Measurements from ENCODE around the gene AVPI1. TPM values are rescaled to one million over a fixed set of nuclear protein-coding genes. Genes with fewer than 3 reads are reported as not detected.

AVPI1 gene
- total and polyA plus RNA-seq, 2 of the 13 experiments (the other 11 are each of a cell fraction or from before 2014, with no cell fraction given), result 39.8 to 61.2 TPM

DNA sequence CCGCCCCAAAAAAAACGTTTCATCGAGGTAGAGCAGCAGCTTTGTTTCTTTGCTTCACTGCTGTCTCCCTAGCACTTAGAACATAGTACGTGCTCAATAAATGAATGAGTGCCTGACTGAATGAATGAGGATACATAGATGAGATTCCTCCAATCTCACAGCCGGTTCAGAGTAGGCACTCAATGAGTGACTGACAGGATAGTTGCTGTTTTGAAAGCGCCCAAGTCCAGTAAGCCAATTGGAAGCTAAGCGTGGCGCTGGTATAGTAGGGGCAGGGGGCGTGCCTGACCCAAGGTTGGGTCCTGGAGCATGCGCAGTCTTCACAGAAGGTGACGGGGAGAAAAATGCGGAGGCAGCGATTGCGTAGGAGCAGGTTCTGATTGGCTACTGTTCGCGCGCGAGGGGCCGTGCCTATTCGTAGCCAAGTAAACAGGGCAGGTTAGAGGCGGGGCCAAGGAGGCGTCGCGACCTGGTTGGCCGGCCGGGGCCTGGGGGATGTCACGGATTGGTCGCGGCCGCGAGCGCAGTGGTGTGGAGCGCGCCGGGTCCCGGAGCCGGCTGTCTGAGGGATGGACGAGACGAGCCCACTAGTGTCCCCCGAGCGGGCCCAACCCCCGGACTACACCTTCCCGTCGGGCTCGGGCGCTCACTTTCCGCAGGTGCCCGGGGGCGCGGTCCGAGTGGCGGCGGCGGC, 46.7 kb downstream of the AVPI1 start, which contains the start of gene PI4K2A (continued):
- TF ChIP-seq, protein P1, sequence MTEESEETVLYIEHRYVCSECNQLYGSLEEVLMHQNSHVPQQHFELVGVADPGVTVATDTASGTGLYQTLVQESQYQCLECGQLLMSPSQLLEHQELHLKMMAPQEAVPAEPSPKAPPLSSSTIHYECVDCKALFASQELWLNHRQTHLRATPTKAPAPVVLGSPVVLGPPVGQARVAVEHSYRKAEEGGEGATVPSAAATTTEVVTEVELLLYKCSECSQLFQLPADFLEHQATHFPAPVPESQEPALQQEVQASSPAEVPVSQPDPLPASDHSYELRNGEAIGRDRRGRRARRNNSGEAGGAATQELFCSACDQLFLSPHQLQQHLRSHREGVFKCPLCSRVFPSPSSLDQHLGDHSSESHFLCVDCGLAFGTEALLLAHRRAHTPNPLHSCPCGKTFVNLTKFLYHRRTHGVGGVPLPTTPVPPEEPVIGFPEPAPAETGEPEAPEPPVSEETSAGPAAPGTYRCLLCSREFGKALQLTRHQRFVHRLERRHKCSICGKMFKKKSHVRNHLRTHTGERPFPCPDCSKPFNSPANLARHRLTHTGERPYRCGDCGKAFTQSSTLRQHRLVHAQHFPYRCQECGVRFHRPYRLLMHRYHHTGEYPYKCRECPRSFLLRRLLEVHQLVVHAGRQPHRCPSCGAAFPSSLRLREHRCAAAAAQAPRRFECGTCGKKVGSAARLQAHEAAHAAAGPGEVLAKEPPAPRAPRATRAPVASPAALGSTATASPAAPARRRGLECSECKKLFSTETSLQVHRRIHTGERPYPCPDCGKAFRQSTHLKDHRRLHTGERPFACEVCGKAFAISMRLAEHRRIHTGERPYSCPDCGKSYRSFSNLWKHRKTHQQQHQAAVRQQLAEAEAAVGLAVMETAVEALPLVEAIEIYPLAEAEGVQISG (CRISPR knock-in tag; IDR thresholded peaks at IDR 0.05), result 0 out of 2 replicates have a peak, but pooled peaks have one; percentile 8
- no peak for TF ChIP-seq SCMH1 (CRISPR knock-in tag; IDR thresholded peaks at IDR 0.05; ENCODE audit: borderline replicate concordance)
- no peak for TF ChIP-seq PTBP1 (IDR thresholded peaks at IDR 0.05; ENCODE audit: low read depth, low read length, poor library complexity, severe bottlenecking)
- TF ChIP-seq, protein P2, sequence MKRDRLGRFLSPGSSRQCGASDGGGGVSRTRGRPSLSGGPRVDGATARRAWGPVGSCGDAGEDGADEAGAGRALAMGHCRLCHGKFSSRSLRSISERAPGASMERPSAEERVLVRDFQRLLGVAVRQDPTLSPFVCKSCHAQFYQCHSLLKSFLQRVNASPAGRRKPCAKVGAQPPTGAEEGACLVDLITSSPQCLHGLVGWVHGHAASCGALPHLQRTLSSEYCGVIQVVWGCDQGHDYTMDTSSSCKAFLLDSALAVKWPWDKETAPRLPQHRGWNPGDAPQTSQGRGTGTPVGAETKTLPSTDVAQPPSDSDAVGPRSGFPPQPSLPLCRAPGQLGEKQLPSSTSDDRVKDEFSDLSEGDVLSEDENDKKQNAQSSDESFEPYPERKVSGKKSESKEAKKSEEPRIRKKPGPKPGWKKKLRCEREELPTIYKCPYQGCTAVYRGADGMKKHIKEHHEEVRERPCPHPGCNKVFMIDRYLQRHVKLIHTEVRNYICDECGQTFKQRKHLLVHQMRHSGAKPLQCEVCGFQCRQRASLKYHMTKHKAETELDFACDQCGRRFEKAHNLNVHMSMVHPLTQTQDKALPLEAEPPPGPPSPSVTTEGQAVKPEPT (CRISPR knock-in tag; IDR thresholded peaks at IDR 0.05; ENCODE audit: low read depth), result no peak
- peak; percentile 49; the same call in 1 of the 2 replicates for TF ChIP-seq KAT7 (CRISPR knock-in tag; IDR thresholded peaks at IDR 0.05; ENCODE audit: borderline replicate concordance)
- no peak for TF ChIP-seq MED8 (CRISPR knock-in tag; IDR thresholded peaks at IDR 0.05; ENCODE audit: insufficient replicate concordance)
- peak; percentile 56; the same call in 1 of the 2 replicates for TF ChIP-seq ZNF451 (CRISPR knock-in tag; IDR thresholded peaks at IDR 0.05)
- TF ChIP-seq, protein P3, sequence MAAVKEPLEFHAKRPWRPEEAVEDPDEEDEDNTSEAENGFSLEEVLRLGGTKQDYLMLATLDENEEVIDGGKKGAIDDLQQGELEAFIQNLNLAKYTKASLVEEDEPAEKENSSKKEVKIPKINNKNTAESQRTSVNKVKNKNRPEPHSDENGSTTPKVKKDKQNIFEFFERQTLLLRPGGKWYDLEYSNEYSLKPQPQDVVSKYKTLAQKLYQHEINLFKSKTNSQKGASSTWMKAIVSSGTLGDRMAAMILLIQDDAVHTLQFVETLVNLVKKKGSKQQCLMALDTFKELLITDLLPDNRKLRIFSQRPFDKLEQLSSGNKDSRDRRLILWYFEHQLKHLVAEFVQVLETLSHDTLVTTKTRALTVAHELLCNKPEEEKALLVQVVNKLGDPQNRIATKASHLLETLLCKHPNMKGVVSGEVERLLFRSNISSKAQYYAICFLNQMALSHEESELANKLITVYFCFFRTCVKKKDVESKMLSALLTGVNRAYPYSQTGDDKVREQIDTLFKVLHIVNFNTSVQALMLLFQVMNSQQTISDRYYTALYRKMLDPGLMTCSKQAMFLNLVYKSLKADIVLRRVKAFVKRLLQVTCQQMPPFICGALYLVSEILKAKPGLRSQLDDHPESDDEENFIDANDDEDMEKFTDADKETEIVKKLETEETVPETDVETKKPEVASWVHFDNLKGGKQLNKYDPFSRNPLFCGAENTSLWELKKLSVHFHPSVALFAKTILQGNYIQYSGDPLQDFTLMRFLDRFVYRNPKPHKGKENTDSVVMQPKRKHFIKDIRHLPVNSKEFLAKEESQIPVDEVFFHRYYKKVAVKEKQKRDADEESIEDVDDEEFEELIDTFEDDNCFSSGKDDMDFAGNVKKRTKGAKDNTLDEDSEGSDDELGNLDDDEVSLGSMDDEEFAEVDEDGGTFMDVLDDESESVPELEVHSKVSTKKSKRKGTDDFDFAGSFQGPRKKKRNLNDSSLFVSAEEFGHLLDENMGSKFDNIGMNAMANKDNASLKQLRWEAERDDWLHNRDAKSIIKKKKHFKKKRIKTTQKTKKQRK (IDR thresholded peaks at IDR 0.05; ENCODE audit: low read length), result no peak
- TF ChIP-seq SRSF1 (optimal IDR thresholded peaks at IDR 0.05; ENCODE audit: low read depth, low read length), result no peak
- TF ChIP-seq, protein P4, sequence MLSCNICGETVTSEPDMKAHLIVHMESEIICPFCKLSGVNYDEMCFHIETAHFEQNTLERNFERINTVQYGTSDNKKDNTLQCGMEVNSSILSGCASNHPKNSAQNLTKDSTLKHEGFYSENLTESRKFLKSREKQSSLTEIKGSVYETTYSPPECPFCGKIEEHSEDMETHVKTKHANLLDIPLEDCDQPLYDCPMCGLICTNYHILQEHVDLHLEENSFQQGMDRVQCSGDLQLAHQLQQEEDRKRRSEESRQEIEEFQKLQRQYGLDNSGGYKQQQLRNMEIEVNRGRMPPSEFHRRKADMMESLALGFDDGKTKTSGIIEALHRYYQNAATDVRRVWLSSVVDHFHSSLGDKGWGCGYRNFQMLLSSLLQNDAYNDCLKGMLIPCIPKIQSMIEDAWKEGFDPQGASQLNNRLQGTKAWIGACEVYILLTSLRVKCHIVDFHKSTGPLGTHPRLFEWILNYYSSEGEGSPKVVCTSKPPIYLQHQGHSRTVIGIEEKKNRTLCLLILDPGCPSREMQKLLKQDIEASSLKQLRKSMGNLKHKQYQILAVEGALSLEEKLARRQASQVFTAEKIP (CRISPR knock-in tag; IDR thresholded peaks at IDR 0.05; ENCODE audit: borderline replicate concordance), result no peak
- TF ChIP-seq FOXC1 (CRISPR knock-in tag; IDR thresholded peaks at IDR 0.05; ENCODE audit: borderline replicate concordance), result no peak; the same call in 1 of the 2 replicates
- TF ChIP-seq BHLHE40 (IDR thresholded peaks at IDR 0.05; ENCODE audit: low read length), result no peak
- no peak for TF ChIP-seq ZNF724P (CRISPR knock-in tag; IDR thresholded peaks at IDR 0.05; ENCODE audit: borderline replicate concordance)
- TF ChIP-seq ZFP41 (CRISPR knock-in tag; IDR thresholded peaks at IDR 0.05; ENCODE audit: borderline replicate concordance), result no peak
- TF ChIP-seq, protein P5, sequence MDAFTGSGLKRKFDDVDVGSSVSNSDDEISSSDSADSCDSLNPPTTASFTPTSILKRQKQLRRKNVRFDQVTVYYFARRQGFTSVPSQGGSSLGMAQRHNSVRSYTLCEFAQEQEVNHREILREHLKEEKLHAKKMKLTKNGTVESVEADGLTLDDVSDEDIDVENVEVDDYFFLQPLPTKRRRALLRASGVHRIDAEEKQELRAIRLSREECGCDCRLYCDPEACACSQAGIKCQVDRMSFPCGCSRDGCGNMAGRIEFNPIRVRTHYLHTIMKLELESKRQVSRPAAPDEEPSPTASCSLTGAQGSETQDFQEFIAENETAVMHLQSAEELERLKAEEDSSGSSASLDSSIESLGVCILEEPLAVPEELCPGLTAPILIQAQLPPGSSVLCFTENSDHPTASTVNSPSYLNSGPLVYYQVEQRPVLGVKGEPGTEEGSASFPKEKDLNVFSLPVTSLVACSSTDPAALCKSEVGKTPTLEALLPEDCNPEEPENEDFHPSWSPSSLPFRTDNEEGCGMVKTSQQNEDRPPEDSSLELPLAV (CRISPR knock-in tag; conservative IDR thresholded peaks at IDR 0.05; ENCODE audit: low read depth), result no peak
- TF ChIP-seq, protein P6, sequence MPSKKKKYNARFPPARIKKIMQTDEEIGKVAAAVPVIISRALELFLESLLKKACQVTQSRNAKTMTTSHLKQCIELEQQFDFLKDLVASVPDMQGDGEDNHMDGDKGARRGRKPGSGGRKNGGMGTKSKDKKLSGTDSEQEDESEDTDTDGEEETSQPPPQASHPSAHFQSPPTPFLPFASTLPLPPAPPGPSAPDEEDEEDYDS (CRISPR knock-in tag; IDR thresholded peaks at IDR 0.05), result peak; percentile 89

Data from HepG2 (cell line).